T47D (cell line): Measurements from ENCODE around the gene HOXD9.

Source experiments
- DNase-seq, 2 experiments: peaks; one replicate each; pipeline versions ENCODE4 v3.0.0 to v3.0.0-alpha.2; 2011 to 2012; ENCODE audit warnings: low read depth in 1 of 2, low spot score in 1 of 2
- JUND ChIP-seq: IDR thresholded peaks from 2 replicates; pipeline ENCODE4 v1.6.1; 2012; ENCODE audit warnings: low read depth
- in situ Hi-C: cut with HindIII; loops from 2 replicates; pipeline ENCODE4 v1.10.0; 2016; ENCODE audit warnings: low sequenced_read_pairs, low pct_unique_long_range_greater_than_20kb

HOXD9 gene

GRCh38 chr2:176130957-176131847 lies 8.7 kb downstream of the HOXD9 start:
- TF ChIP-seq JUND, result no peak
- no peak for DNase-seq
- in situ Hi-C loops, result no loop called here

GRCh38 chr2:176131848-176132158 lies 9.3 kb downstream of the HOXD9 start:
- in situ Hi-C loops, result no loop called here
- DNase-seq, result no peak

GRCh38 chr2:176132205-176133171 lies 10.0 kb downstream of the HOXD9 start:
- no peak for TF ChIP-seq JUND
- in situ Hi-C loops, result no loop called here

More at GRCh38 chr2:176131848-176132158, 9.3 kb downstream of the HOXD9 start:
- no peak for TF ChIP-seq JUND

GRCh38 chr2:176133389-176133788 lies 10.9 kb downstream of the HOXD9 start:
- in situ Hi-C loops, result no loop called here
- DNase-seq, result no peak
- no peak for TF ChIP-seq JUND

More at GRCh38 chr2:176132205-176133171, 10.0 kb downstream of the HOXD9 start:
- DNase-seq, result no peak

GRCh38 chr2:176134035-176134434 lies 11.5 kb downstream of the HOXD9 start:
- in situ Hi-C loops, result no loop called here
- no peak for TF ChIP-seq JUND
- no peak for DNase-seq

- peak in 1 of 2 experiments; percentile 20 for DNase-seq
- in situ Hi-C loops, result no loop called here
- no peak for TF ChIP-seq JUND
These were observed 12.5 kb downstream of the HOXD9 start for GRCh38 chr2:176135035-176135440.

GRCh38 chr2:176136374-176137251 lies 14.1 kb downstream of the HOXD9 start:
- no peak for DNase-seq
- in situ Hi-C loops, result no loop called here
- no peak for TF ChIP-seq JUND

- DNase-seq, result no peak
- in situ Hi-C loops, result no loop called here
- TF ChIP-seq JUND, result no peak
These were observed 14.7 kb downstream of the HOXD9 start for GRCh38 chr2:176137252-176137580.

GRCh38 chr2:176137906-176138305 lies 15.4 kb downstream of the HOXD9 start:
- DNase-seq, result no peak
- TF ChIP-seq JUND, result no peak
- in situ Hi-C loops, result no loop called here

GRCh38 chr2:176138526-176138922 lies 16.0 kb downstream of the HOXD9 start:
- no peak for TF ChIP-seq JUND
- in situ Hi-C loops, result no loop called here
- no peak for DNase-seq

GRCh38 chr2:176138923-176139660 lies 16.6 kb downstream of the HOXD9 start:
- no peak for TF ChIP-seq JUND
- DNase-seq, result no peak
- in situ Hi-C loops, result no loop called here
